ENCODE results near the gene SPATA33. TPM values are rescaled to one million over a fixed set of nuclear protein-coding genes. Genes with fewer than 3 reads are reported as not detected.

SPATA33 gene
- 2.3 and 2.9 TPM in 2 replicates for total RNA-seq

DNA sequence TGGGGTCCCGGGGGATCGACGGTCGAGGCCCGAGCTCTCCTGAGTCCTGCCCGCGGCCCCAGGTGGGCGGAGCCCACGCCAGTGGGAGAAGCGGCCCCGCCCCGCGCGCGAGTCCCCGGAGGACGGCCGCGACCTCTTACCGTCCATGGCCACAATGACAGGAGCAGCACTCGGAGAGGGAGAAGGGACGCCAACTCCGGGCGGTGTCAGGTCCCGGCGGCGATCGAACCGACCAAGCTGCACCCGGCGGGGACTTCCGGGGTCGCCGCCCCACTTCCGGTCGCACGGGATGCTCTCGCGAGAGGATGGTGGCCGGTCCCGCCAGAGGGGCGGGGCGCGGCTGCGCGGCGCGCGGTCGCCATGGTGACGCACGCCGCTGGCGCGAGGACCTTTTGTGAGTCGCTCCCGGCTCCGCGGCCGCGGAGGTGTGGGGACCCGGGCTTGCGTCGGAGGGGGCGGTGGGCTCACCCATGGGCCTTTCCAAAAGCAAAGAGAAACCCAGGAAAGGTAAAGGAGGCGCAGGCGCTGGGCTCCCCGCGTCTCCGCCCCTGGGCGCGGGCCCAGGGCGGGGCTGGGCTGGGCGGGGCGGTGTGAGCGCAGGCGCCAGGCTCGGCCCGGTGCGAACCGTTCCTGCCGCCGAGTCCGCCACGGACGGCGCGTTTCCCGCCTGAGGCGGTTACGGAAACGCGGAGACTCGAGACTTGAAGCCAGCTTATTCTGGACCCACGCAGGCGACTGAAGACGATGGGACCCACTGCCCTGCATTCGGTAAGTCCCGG lies at the start of gene SPATA33, which contains the start of gene CHMP1A:
SPATA33 (plus strand) TSS at position 395 of the 779 bp plus-strand sequence; CDS start at position 471, 76 bp downstream.
CHMP1A (minus strand) TSS at position 267 of the 779 bp plus-strand sequence; CDS start at position 147, 120 bp downstream.

DNA sequence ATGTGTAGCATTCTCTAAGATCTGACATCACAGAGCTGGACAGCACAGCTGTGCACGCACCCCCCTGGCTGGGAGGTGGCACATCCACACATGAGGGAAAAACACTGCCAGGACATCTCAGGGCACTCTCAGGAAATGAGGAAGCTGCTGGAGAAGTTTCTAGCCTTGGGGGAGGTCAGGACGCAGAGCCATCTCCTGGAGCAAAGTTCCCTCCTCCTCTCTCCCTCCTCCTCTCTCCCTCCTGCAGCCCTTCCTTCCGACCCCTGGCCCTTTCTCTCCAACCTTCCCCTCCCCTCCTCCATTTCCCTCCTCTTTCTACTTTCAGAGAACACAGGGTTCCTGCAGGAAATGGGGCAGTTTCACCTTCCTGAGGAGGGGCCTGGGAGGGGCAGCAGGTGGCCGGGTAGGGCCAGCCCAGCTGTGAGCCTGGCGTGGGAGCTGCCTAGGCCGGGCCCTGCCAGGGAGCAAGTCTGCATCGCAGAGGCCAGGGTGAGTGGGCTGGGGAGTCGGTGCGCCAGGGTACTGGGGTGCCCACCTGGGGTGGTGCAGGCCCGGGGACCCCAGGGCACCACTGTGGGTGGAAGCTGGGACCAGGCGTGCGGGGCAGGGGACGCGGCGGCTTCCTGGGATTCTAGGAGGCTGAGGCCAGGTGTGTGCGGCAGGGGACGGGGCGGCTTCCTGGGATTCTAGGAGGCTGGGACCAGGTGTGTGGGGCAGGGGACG lies 44.2 kb upstream of the SPATA33 start, which contains the start of gene DPEP1:
DPEP1 (plus strand) TSS at position 412 of the 723 bp plus-strand sequence. CDS start 16,769 bp downstream, outside the sequence.

DNA sequence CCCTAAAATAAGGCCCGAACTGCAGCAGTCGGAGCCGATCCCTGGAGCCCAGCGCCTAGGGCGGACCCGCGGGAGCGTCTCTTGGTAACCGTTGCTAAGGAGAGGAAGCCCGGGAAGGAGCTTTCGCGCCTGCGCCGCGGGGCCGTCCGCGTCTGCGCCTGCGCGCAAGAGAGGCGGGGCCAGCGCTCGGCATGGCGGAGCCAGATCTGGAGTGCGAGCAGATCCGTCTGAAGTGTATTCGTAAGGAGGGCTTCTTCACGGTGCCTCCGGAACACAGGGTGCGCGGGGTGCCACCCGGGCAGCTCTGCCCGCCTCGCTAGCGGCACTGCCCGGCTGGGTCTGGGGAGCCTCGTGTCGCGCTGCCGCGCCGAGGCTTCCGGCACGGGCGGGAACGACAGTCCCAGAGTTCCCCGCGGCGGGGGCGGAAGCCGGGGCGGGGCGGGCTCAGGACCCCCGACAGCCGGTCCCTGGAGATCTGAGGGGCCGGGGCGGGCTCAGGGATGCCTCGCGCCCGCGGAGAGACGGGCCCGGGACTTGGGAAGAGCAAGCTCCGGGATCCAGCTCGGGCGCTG lies 29.0 kb downstream of the SPATA33 start, which contains the start of gene CDK10:
CDK10 (plus strand) TSS at position 170 of the 572 bp plus-strand sequence; CDS start at position 192, 22 bp downstream.

DNA sequence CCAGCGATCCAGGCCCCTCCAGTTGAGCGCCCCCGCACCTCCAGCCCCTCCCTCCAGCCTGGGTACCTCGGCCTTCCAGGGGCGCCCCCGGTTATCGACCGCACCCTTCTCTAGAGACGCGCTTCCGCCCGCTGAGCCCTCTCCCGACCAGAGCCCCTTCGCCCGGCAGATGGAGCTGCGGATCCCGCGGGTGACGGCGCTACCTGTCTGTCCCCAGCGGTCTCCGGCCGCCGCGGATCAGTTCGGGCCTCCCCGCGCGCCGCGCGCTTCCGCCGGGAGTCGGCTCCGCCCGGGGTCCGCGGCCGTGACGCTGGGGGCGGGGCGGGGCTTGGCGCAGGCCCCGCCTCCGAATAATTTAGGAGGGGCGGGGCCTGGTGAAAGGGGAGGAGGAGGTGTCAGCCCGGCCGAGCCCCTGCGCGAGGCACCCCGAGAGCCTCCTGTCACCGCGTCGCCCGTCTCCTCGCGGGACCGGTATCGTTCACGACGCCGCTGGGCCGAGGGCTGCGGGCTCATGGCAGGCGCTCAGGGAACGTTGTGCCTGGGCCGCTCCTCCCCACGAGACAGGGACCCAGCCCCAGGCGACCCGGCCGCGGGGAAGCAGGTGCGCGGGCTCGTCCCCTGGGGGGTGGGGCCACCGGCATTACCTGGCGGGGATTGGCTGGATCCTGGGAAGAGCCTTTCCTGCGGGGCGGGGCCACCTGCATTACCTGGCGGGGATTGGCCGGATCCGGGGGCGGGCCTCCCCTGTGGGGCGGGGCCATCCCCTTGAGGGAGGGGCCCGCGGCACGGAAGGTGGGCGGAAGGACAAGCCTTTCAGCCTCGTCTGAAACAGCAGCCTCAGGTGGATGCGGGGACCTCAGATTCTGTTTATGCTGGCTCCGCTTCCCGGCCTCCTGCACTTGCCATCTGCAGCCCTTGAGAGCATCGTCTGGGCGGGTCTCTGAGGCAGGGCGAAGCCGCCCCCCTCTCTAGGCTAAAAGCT lies 44.1 kb downstream of the SPATA33 start, which contains the start of gene SPATA2L:
SPATA2L (minus strand) TSS at position 281 of the 982 bp plus-strand sequence. CDS start 473 bp downstream, outside the sequence.

Other genes with a start within 250 kb of the SPATA33 start
- 52.0 and 88.8 TPM in 2 replicates for gene ANKRD11, start 167.3 kb upstream of the SPATA33 start, total RNA-seq
- 113 and 138 TPM in 2 replicates for gene SPG7, start 149.4 kb upstream of the SPATA33 start, total RNA-seq
- gene RPL13, start 97.2 kb upstream of the SPATA33 start, total RNA-seq = 3,513 and 3,981 TPM in 2 replicates
- gene CPNE7, start 82.1 kb upstream of the SPATA33 start, total RNA-seq = 16.1 and 17.6 TPM in 2 replicates
- gene DPEP1, start 44.2 kb upstream of the SPATA33 start, total RNA-seq = 2.0 and 2.5 TPM in 2 replicates
- gene CHMP1A, start 128 bp upstream of the SPATA33 start, total RNA-seq = 103 and 106 TPM in 2 replicates
- 34.8 and 54.9 TPM in 2 replicates for gene CDK10, start 28.9 kb downstream of the SPATA33 start, total RNA-seq
- gene SPATA2L, start 43.9 kb downstream of the SPATA33 start, total RNA-seq = 12.8 and 17.4 TPM in 2 replicates
- 6.0 and 6.7 TPM in 2 replicates for gene VPS9D1, start 63.1 kb downstream of the SPATA33 start, total RNA-seq
- 20.2 and 30.4 TPM in 2 replicates for gene ZNF276, start 63.7 kb downstream of the SPATA33 start, total RNA-seq
- gene FANCA, start 158.8 kb downstream of the SPATA33 start, total RNA-seq = 6.8 and 14.5 TPM in 2 replicates
- gene SPIRE2, start 170.6 kb downstream of the SPATA33 start, total RNA-seq = 0.45 and 0.66 TPM in 2 replicates
- 187 and 192 TPM in 2 replicates for gene TCF25, start 215.8 kb downstream of the SPATA33 start, total RNA-seq